ENCODE results near the gene MICOS13. TPM values are rescaled to one million over a fixed set of nuclear protein-coding genes. Genes with fewer than 3 reads are reported as not detected.

MICOS13 gene
- total RNA-seq, 1 donor from 2014 or later, result 43.3 TPM

DNA sequence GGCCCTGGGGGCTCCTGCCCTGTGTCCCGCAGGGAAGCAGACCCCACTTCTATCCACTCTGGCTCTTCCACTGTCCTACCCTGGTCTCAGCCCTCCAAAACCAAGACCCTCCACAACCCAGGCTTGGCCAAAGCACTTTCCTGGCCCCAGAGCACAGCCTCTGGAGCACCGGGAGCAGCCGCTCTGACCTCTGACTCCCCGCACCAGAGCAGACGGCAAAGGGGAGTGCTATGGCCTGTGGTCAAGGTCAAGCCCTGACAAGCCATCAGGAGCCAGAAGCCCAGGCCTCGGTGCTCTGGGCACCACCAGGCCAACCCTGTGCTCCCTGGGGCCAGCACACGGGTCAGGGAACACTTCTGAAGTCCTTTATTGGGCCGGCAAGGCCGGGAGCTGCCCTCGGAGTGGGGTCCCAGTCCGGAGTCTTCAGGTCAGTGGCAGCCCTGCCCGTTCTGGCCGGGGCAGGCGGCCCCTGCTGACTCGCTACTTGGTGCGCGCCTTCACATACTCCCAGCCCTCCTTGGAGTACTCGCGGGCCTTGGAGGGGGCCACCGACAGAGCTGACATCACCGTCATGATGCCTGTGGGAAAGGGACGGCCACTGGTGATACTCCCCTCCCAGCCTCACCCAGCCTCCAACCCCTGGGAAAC is 2.1 kb downstream of the MICOS13 start:
- H3K9ac ChIP-seq (ENCODE audit: low read depth in 1 of 3, low read length in 3 of 3), result peak overlapping the region in 1 of 3 donors; percentile 33
- H3K36me3 ChIP-seq (ENCODE audit: control insufficient read depth in 3 of 3, insufficient read depth in 3 of 3, low read length in 3 of 3), result peaks cover 5 to 7% (median 6%) of the 10 kb centered on the region in 3 donors
- H3K4me3 ChIP-seq (ENCODE audit: low read length in 3 of 3), result no peak overlapping the region
- no peaks in the 10 kb centered on the region for H3K9me3 ChIP-seq (ENCODE audit: control insufficient read depth in 3 of 3, low read length in 3 of 3)
- peaks cover 27 to 55% (median 29%) of the 10 kb centered on the region in 3 donors for H3K4me1 ChIP-seq (ENCODE audit: control insufficient read depth in 3 of 3, insufficient read depth in 3 of 3, low read length in 3 of 3)
- H3K27ac ChIP-seq (ENCODE audit: low read depth, low read length), result no peak overlapping the region
- no peaks in the 10 kb centered on the region for H3K27me3 ChIP-seq (ENCODE audit: control insufficient read depth in 3 of 3, insufficient read depth in 3 of 3, low read length in 3 of 3)

DNA sequence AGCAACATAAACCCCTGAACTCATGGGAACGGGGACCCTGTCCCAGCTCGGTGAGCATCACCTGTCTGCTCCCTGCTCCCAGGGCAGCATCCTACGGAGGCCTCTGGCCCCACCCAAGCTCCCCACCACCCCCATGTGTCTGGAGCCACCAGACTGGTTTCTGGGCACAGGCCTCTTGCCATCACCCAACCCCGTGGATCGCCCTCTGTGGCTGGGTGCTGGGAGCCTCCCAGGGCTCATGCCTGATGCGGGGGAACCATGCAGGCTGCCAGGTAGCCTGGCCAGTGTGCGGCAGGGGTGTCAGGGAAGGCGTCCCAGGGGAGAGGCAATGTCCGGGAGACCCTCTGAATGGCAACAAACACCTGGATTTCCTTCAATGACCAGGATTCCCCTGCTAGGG is 2.7 kb downstream of the MICOS13 start:
- Histone ChIP-seq H3K4me1 (ENCODE audit: control insufficient read depth in 3 of 3, insufficient read depth in 3 of 3, low read length in 3 of 3) (peaks cover 27 to 55% (median 31%) of the 10 kb centered on the region in 3 donors), H3K27ac (ENCODE audit: low read depth, low read length) (no peak overlapping the region), H3K4me3 (ENCODE audit: low read length in 3 of 3) (no peak overlapping the region), H3K27me3 (ENCODE audit: control insufficient read depth in 3 of 3, insufficient read depth in 3 of 3, low read length in 3 of 3) (no peaks in the 10 kb centered on the region), H3K9ac (ENCODE audit: low read depth in 1 of 3, low read length in 3 of 3) (peak overlapping the region in 1 of 3 donors; percentile 33), H3K9me3 (ENCODE audit: control insufficient read depth in 3 of 3, low read length in 3 of 3) (no peaks in the 10 kb centered on the region), H3K36me3 (ENCODE audit: control insufficient read depth in 3 of 3, insufficient read depth in 3 of 3, low read length in 3 of 3) (peaks cover 5 to 7% (median 6%) of the 10 kb centered on the region in 3 donors)

DNA sequence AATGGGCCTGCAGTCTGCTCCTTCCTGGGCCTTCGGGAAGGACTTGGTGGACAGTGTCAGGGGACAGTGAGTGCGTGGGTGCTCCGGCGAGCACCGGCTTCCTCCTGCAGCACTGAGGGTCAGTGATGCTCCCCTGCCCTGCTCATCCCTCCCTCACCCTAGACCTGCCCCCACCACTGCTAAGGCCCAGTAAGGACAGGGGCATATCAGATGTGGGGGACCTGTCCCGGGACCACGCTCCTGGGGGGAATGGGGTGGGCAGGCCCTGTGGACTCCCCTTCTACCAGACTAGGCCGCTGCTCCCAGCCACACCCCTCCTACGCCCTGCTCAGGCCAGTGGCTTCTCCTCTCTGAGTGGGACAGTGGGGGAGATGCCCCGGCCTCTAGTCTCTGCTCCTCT is 3.2 kb downstream of the MICOS13 start:
- H3K9ac ChIP-seq (ENCODE audit: low read depth in 1 of 3, low read length in 3 of 3), result no peak overlapping the region
- no peak overlapping the region for H3K27ac ChIP-seq (ENCODE audit: low read depth, low read length)
- H3K4me3 ChIP-seq (ENCODE audit: low read length in 3 of 3), result no peak overlapping the region
- H3K27me3 ChIP-seq (ENCODE audit: control insufficient read depth in 3 of 3, insufficient read depth in 3 of 3, low read length in 3 of 3), result no peaks in the 10 kb centered on the region
- H3K4me1 ChIP-seq (ENCODE audit: control insufficient read depth in 3 of 3, insufficient read depth in 3 of 3, low read length in 3 of 3), result peaks cover 27 to 55% (median 31%) of the 10 kb centered on the region in 3 donors
- H3K9me3 ChIP-seq (ENCODE audit: control insufficient read depth in 3 of 3, low read length in 3 of 3), result no peaks in the 10 kb centered on the region
- peaks cover 5 to 7% (median 6%) of the 10 kb centered on the region in 3 donors for H3K36me3 ChIP-seq (ENCODE audit: control insufficient read depth in 3 of 3, insufficient read depth in 3 of 3, low read length in 3 of 3)

DNA sequence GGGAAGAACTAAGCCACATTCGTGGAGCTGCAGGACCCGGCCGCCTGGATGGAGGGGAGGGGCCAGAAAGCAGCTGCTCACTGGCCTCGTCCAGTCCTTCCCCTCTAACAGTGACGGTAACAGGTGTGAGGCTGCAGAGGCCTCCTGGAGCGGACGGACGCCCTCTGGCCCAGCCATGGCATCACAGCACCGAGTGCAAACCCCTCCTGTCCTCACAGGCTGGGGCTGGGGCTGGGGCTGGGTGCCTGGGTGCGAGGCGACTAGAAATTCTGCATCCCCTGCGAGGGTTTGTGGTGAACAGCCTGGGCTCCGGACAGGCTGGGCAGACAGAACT is 3.6 kb downstream of the MICOS13 start:
- no peaks in the 10 kb centered on the region for H3K9me3 ChIP-seq (ENCODE audit: control insufficient read depth in 3 of 3, low read length in 3 of 3)
- H3K9ac ChIP-seq (ENCODE audit: low read depth in 1 of 3, low read length in 3 of 3), result peak overlapping the region in 1 of 3 donors; percentile 54
- H3K27ac ChIP-seq (ENCODE audit: low read depth, low read length), result peak overlapping the region; percentile 23
- peaks cover 27 to 52% (median 31%) of the 10 kb centered on the region in 3 donors for H3K4me1 ChIP-seq (ENCODE audit: control insufficient read depth in 3 of 3, insufficient read depth in 3 of 3, low read length in 3 of 3)
- peaks cover 5 to 7% (median 6%) of the 10 kb centered on the region in 3 donors for H3K36me3 ChIP-seq (ENCODE audit: control insufficient read depth in 3 of 3, insufficient read depth in 3 of 3, low read length in 3 of 3)
- no peaks in the 10 kb centered on the region for H3K27me3 ChIP-seq (ENCODE audit: control insufficient read depth in 3 of 3, insufficient read depth in 3 of 3, low read length in 3 of 3)
- peak overlapping the region in 1 of 3 donors; percentile 38 for H3K4me3 ChIP-seq (ENCODE audit: low read length in 3 of 3)

DNA sequence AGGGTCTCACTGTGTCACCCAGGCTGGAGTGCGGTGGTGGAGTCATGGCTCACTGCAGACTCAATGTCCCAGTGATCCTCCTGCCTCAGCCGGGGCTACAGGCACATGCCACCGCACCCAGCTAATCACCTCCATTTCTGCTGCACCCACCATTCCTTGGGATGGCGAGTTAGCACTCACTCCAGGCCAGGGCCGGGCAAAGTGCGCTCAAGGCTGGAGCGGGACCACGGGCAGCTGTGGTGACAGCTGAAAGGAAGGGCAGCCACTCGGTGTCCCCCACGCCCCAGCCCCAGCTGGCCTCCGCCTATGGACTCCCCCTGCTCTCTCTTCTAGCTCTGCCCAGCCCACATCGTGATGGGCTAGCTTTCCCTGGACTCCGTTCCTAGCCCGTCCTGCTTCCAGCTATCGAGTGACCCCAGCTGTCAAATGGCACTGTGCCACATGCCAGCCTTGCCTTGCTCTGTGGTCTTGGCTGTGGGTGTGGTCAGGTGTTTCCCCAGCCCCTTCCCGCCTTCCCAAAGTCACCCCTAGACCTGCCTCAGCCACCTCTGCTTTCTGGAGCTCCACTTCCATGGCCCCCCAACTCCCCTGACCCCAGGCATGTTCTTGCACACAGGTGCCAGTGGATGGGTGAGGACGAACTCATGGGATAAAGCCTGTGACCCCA is 4.1 kb downstream of the MICOS13 start:
- H3K9ac ChIP-seq (ENCODE audit: low read depth in 1 of 3, low read length in 3 of 3), result peak overlapping the region in 1 of 3 donors; percentile 54

DNA sequence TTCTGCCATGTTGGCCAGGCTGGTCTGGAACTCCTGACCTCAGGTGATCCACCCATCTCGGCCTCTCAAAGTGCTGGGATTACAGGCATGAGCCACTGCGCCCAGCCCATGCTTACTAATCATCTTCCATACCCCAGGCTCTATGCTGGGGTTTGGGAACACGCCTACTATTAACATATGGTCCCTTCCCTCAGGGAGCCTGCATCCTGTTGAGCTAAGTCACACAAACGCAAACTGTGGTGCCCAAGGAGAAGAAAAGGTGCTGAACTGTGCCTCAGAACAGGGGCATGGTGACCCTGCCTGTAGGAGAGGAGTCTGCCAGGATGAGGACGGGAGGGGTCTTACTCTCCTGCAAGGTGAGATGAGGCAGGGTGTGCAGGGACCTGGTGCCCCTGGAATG is 5.6 kb downstream of the MICOS13 start:
- no peaks in the 10 kb centered on the region for H3K9me3 ChIP-seq (ENCODE audit: control insufficient read depth in 3 of 3, low read length in 3 of 3)
- peaks cover 19 to 36% (median 23%) of the 10 kb centered on the region in 3 donors for H3K4me1 ChIP-seq (ENCODE audit: control insufficient read depth in 3 of 3, insufficient read depth in 3 of 3, low read length in 3 of 3)
- no peak overlapping the region for H3K9ac ChIP-seq (ENCODE audit: low read depth in 1 of 3, low read length in 3 of 3)
- no peak overlapping the region for H3K27ac ChIP-seq (ENCODE audit: low read depth, low read length)
- H3K36me3 ChIP-seq (ENCODE audit: control insufficient read depth in 3 of 3, insufficient read depth in 3 of 3, low read length in 3 of 3), result peaks cover 6 to 11% (median 9%) of the 10 kb centered on the region in 3 donors
- no peak overlapping the region for H3K4me3 ChIP-seq (ENCODE audit: low read length in 3 of 3)
- no peaks in the 10 kb centered on the region for H3K27me3 ChIP-seq (ENCODE audit: control insufficient read depth in 3 of 3, insufficient read depth in 3 of 3, low read length in 3 of 3)

More for the DNA sequence above, 4.1 kb downstream of the MICOS13 start:
- peaks cover 24 to 47% (median 29%) of the 10 kb centered on the region in 3 donors for H3K4me1 ChIP-seq (ENCODE audit: control insufficient read depth in 3 of 3, insufficient read depth in 3 of 3, low read length in 3 of 3)
- peak overlapping the region in 2 of 3 donors; percentile 13 to 38 for H3K4me3 ChIP-seq (ENCODE audit: low read length in 3 of 3)
- peak overlapping the region; percentile 23 for H3K27ac ChIP-seq (ENCODE audit: low read depth, low read length)
- no peaks in the 10 kb centered on the region for H3K9me3 ChIP-seq (ENCODE audit: control insufficient read depth in 3 of 3, low read length in 3 of 3)
- H3K27me3 ChIP-seq (ENCODE audit: control insufficient read depth in 3 of 3, insufficient read depth in 3 of 3, low read length in 3 of 3), result no peaks in the 10 kb centered on the region
- peaks cover 6 to 8% (median 8%) of the 10 kb centered on the region in 3 donors for H3K36me3 ChIP-seq (ENCODE audit: control insufficient read depth in 3 of 3, insufficient read depth in 3 of 3, low read length in 3 of 3)

DNA sequence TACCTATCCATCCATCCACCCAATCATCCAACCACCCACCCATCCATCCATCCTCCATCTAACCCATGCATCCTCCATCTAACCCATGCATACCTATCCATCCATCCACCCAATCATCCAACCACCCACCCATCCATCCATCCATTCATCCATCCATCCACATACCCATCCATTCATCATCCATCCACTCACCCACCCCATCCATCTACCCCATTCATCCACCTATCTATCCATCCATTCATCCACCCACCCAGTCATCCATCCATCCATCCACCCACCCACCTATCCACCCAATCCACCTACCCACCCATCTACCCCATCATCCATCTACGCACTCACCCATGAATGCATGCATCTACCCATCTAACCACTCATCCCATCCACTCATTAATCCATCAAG is 6.6 kb downstream of the MICOS13 start:
- no peaks in the 10 kb centered on the region for H3K27me3 ChIP-seq (ENCODE audit: control insufficient read depth in 3 of 3, insufficient read depth in 3 of 3, low read length in 3 of 3)
- no peak overlapping the region for H3K4me3 ChIP-seq (ENCODE audit: low read length in 3 of 3)
- H3K9me3 ChIP-seq (ENCODE audit: control insufficient read depth in 3 of 3, low read length in 3 of 3), result no peaks in the 10 kb centered on the region
- no peak overlapping the region for H3K9ac ChIP-seq (ENCODE audit: low read depth in 1 of 3, low read length in 3 of 3)
- peaks cover 11 to 28% (median 16%) of the 10 kb centered on the region in 3 donors for H3K4me1 ChIP-seq (ENCODE audit: control insufficient read depth in 3 of 3, insufficient read depth in 3 of 3, low read length in 3 of 3)
- no peak overlapping the region for H3K27ac ChIP-seq (ENCODE audit: low read depth, low read length)
- H3K36me3 ChIP-seq (ENCODE audit: control insufficient read depth in 3 of 3, insufficient read depth in 3 of 3, low read length in 3 of 3), result peaks cover 16 to 21% (median 19%) of the 10 kb centered on the region in 3 donors

DNA sequence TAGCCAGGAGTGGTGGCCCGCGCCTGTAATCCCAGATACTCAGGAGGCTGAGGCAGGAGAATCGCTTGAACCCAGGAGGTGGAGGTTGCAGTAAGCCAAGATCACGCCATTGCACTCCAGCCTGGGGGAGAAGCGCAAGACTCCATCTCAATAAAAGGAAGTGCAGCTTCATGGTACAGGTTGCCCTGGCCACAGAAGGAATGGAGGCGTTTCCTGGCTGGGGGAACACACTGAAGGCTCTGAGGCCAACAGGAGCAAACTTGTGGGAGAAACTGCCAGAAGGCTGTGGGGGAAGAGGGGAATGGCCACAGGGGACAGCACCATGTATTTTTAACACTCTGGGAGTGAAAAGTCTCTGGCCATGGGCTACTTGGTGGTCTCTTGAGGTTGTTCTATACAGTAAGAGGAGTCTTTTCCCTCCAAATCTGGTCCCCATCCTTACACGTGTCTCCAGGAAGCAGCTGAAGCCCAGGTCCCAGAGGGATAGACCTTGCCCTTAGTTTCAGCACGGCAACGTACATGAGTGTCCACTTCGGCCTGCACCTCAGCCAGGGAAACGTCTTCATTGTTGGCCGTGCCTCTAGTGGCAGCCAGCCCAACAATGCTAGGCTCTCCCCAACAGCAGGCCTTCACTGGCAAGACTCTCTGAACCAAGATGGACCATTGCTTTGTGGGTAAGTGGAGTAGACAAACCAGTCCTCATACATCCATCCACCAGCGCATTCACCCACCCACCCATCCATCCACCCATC is 7.4 kb downstream of the MICOS13 start:
- no peak overlapping the region for H3K27ac ChIP-seq (ENCODE audit: low read depth, low read length)
- no peaks in the 10 kb centered on the region for H3K9me3 ChIP-seq (ENCODE audit: control insufficient read depth in 3 of 3, low read length in 3 of 3)
- no peak overlapping the region for H3K9ac ChIP-seq (ENCODE audit: low read depth in 1 of 3, low read length in 3 of 3)
- H3K4me1 ChIP-seq (ENCODE audit: control insufficient read depth in 3 of 3, insufficient read depth in 3 of 3, low read length in 3 of 3), result peaks cover 11 to 28% (median 16%) of the 10 kb centered on the region in 3 donors
- no peaks in the 10 kb centered on the region for H3K27me3 ChIP-seq (ENCODE audit: control insufficient read depth in 3 of 3, insufficient read depth in 3 of 3, low read length in 3 of 3)
- no peak overlapping the region for H3K4me3 ChIP-seq (ENCODE audit: low read length in 3 of 3)
- peaks cover 14 to 21% (median 18%) of the 10 kb centered on the region in 3 donors for H3K36me3 ChIP-seq (ENCODE audit: control insufficient read depth in 3 of 3, insufficient read depth in 3 of 3, low read length in 3 of 3)

DNA sequence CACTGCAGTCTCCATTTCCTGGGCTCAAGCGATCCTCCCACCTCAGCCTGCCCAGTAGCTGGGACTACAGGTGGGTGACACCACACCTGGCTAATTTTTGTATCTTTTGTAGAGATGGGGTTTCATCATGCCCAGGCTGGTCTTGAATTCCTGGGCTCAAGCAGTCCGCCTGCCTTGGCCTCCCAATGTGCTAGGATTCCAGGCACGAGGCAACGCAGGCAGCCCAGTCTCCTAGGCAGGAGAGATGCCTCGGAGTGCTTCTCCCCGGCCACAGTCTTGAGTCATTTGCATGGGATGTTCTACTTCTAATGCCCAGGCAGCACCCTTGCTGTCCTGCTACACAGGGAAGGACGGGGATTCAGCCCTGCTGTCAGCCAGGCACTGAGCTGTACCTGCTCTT is 8.7 kb downstream of the MICOS13 start:
- no peaks in the 10 kb centered on the region for H3K27me3 ChIP-seq (ENCODE audit: control insufficient read depth in 3 of 3, insufficient read depth in 3 of 3, low read length in 3 of 3)
- no peaks in the 10 kb centered on the region for H3K9me3 ChIP-seq (ENCODE audit: control insufficient read depth in 3 of 3, low read length in 3 of 3)
- H3K4me1 ChIP-seq (ENCODE audit: control insufficient read depth in 3 of 3, insufficient read depth in 3 of 3, low read length in 3 of 3), result peaks cover 10 to 16% (median 11%) of the 10 kb centered on the region in 3 donors
- no peak overlapping the region for H3K27ac ChIP-seq (ENCODE audit: low read depth, low read length)
- H3K9ac ChIP-seq (ENCODE audit: low read depth in 1 of 3, low read length in 3 of 3), result no peak overlapping the region
- no peak overlapping the region for H3K4me3 ChIP-seq (ENCODE audit: low read length in 3 of 3)
- H3K36me3 ChIP-seq (ENCODE audit: control insufficient read depth in 3 of 3, insufficient read depth in 3 of 3, low read length in 3 of 3), result peaks cover 25 to 32% (median 27%) of the 10 kb centered on the region in 3 donors

Data from skeletal muscle tissue (tissue), 4 donors.